Ramos (cell line): ENCODE results near the gene TMEM30A.

Experiments
- in situ Hi-C: fragments of 300-500 bp; cut with MboI; formaldehyde crosslinking; loops from one replicate; pipeline ENCODE4 v1.14.3; 2022; ENCODE audit warnings: low sequenced_read_pairs; ENCODE audit not compliant: unreplicated experiment

TMEM30A gene

GRCh38 chr6:75284632-75285282 is at the start of gene TMEM30A:
TMEM30A (minus strand) TSS chr6:75284792; CDS start chr6:75284638, 154 bp downstream.
- in situ Hi-C loops = loop anchor here (25.0 kb wide), 1 partner anchor 353 kb away; no protein-coding TSS in a partner anchor

GRCh38 chr6:75333676-75334200 is 49.1 kb upstream of the TMEM30A start:
- in situ Hi-C loops = no loop called here

GRCh38 chr6:75331151-75331550 is 46.6 kb upstream of the TMEM30A start:
- in situ Hi-C loops = no loop called here

GRCh38 chr6:75329703-75330102 is 45.1 kb upstream of the TMEM30A start:
- in situ Hi-C loops = no loop called here

GRCh38 chr6:75327807-75328206 is 43.2 kb upstream of the TMEM30A start:
- in situ Hi-C loops = no loop called here

GRCh38 chr6:75326557-75327258 is 42.1 kb upstream of the TMEM30A start:
- in situ Hi-C loops = no loop called here

GRCh38 chr6:75318900-75319299 is 34.3 kb upstream of the TMEM30A start:
- in situ Hi-C loops = no loop called here

- in situ Hi-C loops = no loop called here
Measured at GRCh38 chr6:75317503-75318206, 33.1 kb upstream of the TMEM30A start.

GRCh38 chr6:75315978-75316377 is 31.4 kb upstream of the TMEM30A start:
- in situ Hi-C loops = no loop called here

GRCh38 chr6:75308250-75308988 is 23.8 kb upstream of the TMEM30A start:
- in situ Hi-C loops = no loop called here

GRCh38 chr6:75307364-75308004 is 22.9 kb upstream of the TMEM30A start:
- in situ Hi-C loops = no loop called here

GRCh38 chr6:75306064-75306463 is 21.5 kb upstream of the TMEM30A start:
- in situ Hi-C loops = no loop called here

GRCh38 chr6:75305573-75305972 is 21.0 kb upstream of the TMEM30A start:
- in situ Hi-C loops = no loop called here

GRCh38 chr6:75302280-75302679 is 17.7 kb upstream of the TMEM30A start:
- in situ Hi-C loops = no loop called here

GRCh38 chr6:75301537-75301936 is 16.9 kb upstream of the TMEM30A start:
- in situ Hi-C loops = no loop called here

- in situ Hi-C loops = no loop called here
Measured at GRCh38 chr6:75301088-75301487, 16.5 kb upstream of the TMEM30A start.

- in situ Hi-C loops = no loop called here
Measured at GRCh38 chr6:75300531-75300855, 15.9 kb upstream of the TMEM30A start.

- in situ Hi-C loops = loop anchor here (25.0 kb wide), 1 partner anchor 337 kb away; no protein-coding TSS in a partner anchor
Measured at GRCh38 chr6:75299801-75300530, 15.4 kb upstream of the TMEM30A start.
